ENCODE data around the gene ZSCAN16.
"Not testable (repeated sequence)": the region's sequence is repeated elsewhere in the genome, so short reads cannot be mapped to it uniquely, and the experiment has no call there.

The ZSCAN16 gene

GRCh38 chr6:28124350-28124970 is at the start of gene ZSCAN16:
Gene ZSCAN16 (plus strand): TSS chr6:28124609. CDS start chr6:28125444, 835 bp downstream.
- DNase-seq: peak; percentile 75 to 92

DNA sequence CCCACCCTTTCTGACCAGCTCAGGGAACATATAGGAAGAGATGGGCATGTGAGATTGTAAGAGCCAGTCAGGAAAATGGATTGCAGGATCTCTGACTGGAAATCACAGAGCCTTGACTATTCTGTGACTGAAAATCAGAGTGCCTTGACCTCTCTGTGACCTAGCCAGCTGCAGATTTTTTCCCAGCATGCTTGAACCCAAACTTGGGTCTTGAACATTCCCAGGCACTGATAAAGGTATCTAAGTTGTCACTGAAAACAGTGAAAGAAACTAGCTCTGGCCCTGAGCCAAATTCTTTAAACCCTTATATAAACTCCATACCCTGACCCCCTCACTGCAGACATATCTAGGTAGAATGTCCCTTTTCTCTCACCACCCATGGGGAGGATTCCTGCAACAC is 46.4 kb upstream of the ZSCAN16 start:
- DNase-seq: no peak

DNA sequence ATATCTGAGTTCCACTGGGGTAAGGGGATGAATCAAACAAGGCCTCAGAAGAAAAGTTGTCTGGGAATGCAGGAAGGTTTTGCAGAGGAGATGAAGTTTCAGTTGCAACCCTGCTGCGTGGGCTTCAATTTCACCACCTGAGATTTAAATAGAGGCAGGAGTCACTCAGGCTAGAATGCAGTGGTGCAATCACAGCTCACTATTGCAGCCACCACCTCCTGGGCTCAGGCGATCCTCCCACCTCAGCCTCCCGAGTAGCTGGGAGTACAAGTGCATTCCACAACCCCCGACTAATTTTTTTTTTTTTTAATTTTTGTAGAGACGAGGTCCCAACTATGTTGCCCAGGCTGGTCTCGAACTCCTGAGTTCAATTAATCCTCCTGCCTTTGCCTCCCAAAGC is 45.6 kb upstream of the ZSCAN16 start:
- no peak for DNase-seq

DNA sequence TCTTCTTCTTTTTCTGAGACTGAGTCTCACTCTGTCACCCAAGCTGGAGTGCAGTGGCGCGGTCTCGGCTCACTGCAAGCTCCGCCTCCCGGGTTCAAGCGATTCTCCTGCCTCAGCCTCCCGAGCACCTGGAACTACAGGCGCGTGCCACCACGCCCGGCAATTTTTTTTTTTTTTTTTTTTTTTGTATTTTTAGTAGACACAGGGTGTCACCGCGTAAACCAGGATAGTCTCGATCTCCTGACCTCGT is 44.1 kb upstream of the ZSCAN16 start, which contains the start of gene ZNF165:
Gene ZNF165 (plus strand): TSS at position 188 of the 250 bp plus-strand sequence. CDS start 4,913 bp downstream, outside the sequence.
- not testable (repeated sequence) for DNase-seq

DNA sequence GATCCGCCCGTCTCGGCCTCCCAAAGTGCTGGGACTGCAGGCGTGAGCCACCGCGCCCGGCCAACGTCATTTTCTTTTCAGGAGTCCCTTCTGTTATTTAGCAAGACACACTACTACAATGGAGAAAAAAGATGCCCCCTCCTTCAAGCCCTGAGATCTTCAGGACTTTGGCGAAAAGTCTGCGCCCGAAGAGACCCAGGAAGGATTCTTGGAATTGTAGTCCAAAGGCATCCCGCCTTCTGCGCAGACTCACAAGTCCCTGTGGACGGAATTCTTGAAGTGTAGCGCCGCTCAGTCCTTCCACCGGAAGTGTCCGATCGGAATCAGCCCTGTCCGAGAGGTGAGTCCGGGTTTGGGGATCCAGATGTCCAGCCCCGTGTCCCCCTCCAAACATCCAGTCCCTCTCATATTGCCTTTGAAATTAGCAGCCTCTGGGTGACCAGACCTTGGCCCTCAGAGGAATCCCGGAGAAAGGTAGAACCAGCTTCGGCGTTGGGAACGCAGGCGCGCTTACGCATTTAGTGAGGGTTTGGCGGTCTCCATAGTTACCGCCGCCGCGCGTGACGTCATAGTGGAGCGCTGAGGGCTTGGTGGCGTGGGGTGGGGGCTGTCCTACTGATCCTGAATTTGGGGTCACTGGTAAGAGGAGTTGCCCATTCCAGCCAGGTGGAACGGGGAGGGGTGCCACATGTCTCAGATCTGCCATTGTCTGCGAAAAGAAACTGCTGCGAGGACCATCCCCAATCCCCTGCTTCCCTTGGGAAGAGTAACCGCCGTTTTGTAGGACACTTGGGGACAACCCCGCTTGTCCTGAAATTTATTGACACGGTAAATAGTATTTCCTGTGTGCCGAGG is 43.6 kb upstream of the ZSCAN16 start:
- peak; percentile 86 to 93 for DNase-seq

DNA sequence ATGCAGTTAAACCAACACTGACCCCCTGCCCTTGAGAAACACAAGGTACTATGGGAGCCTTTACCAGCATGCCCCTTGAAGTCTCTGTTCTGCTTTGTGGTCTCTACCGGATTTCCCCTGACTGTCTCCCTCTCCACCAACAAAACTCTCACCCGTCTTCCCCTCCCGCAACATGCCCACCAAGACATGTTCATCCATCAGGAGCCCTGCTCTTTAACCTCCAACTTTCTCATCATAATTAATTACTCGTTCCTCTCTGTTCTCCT is 43.0 kb upstream of the ZSCAN16 start:
- DNase-seq: no peak

DNA sequence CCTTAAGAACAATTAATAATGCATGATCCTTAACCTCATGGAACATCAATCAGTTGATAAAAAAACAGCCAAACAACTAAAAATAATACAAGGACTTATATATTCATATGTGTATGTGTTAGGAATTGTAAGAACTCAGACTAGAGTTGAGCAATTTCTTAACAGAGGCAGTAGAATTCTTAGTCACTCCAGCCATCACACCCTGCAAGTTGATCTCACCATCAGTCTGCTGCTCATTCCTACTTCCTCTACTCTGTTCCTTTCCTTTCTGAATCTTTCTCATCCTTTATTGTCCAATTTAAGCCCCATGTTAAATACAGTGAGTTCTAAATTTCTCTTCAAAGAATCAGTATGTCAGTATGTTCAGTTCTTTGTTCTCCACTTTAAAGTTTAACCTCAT is 41.5 kb upstream of the ZSCAN16 start:
- DNase-seq: no peak

GRCh38 chr6:28089054-28089453 is 35.4 kb upstream of the ZSCAN16 start:
- no peak for DNase-seq

DNA sequence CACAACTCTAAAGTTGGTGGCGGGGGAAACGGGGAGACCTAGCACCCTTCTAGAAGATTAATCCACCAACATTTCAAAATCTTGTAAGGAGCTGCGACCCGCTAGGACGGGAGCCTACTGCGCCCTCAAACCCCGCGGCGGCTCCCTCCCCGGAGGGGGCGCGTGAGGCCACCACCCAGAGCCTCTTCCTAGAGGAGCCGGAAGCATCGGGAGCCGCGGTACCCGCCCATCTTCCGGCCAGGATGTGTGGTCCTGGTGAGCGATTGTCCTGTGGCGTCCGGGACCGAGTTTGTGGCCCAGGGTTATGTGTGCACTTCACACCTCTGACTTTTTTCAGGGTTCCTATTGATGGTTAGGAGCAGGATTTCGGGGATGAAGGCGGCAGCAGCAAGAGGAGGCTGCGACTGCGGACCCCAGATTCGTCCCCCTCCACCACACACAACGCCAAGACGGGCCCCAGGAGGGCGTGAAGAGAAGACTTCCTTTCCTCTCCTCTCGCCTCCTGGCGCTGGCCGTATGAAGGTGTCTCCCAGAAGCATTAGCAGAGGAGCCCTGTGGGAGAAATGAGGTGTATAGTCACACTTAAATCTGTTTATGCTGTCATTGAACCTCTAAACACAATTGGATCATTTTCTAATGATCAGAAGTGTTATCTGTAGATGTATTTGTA is 33.4 kb upstream of the ZSCAN16 start:
- no peak for DNase-seq

GRCh38 chr6:28102222-28102621 is 22.2 kb upstream of the ZSCAN16 start:
- not testable (repeated sequence) for DNase-seq

- not testable (repeated sequence) for DNase-seq
Measured at GRCh38 chr6:28102699-28103098, 21.7 kb upstream of the ZSCAN16 start.

GRCh38 chr6:28104392-28105244 is 19.8 kb upstream of the ZSCAN16 start:
- peak; percentile 60 to 86 for DNase-seq

DNA sequence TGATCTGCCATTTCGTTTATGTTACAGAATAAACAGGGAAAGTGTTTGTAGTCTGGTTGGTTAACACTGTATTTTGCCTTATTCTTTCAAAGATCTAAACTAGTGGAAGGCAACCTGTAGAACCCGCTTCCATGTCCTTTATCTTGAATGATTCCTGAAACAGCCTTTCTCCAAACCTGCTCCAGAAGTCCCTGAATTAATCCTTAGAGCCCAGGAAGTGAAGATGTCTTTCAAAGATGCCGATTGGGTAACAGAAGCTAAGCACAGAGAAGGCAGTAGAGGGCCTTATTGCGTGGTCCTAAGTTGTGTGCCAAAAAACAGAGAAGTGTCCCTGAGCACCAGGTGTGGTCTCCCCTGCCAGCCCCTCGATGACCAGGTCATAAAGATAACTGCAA is 19.2 kb upstream of the ZSCAN16 start:
- DNase-seq: peak in 1 of 2 experiments; percentile 6

GRCh38 chr6:28107506-28107905 is 16.9 kb upstream of the ZSCAN16 start:
- no peak for DNase-seq

- no peak for DNase-seq
Measured at GRCh38 chr6:28111964-28112363, 12.4 kb upstream of the ZSCAN16 start.

DNA sequence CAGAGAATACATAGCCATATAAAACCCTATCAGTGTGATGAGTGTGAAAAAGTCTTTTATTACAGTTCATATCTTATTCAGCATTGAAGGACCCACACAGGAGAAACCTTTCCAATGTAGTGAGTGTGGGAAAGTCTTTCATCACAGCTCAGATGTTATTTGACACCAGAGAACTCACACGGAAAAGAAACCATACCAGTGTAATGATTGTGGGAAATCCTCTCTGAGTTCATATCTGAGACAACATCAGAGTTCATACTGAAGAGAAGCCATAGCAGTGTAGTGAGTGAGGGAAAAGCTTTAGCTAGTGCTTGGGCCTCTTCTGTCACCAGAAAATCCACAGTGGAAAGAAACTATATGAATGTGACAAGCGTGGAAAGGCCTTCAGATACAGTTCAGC is 8.6 kb upstream of the ZSCAN16 start:
- DNase-seq: no peak

- DNase-seq: no peak
Measured at GRCh38 chr6:28117386-28118050, 6.9 kb upstream of the ZSCAN16 start.

DNA sequence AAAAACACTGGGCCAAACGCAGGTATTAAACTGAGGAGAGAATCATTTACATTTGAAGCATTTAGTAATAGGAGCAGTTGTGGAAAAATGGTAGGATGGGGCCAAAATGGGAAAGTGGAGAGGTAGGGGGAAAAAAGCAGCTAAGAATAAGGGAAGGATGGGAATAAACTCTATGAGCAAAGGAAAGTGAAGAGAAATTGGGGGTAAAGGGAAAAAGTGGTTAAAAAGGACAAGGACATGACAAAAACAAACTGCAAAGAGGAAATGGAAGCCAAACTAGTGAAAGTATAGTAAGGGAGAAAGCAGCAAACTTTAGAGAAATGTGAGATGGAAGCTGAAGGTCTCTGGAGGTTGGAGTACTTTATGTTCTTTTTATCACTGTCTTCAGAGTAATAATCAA is 6.2 kb upstream of the ZSCAN16 start:
- DNase-seq: no peak

DNA sequence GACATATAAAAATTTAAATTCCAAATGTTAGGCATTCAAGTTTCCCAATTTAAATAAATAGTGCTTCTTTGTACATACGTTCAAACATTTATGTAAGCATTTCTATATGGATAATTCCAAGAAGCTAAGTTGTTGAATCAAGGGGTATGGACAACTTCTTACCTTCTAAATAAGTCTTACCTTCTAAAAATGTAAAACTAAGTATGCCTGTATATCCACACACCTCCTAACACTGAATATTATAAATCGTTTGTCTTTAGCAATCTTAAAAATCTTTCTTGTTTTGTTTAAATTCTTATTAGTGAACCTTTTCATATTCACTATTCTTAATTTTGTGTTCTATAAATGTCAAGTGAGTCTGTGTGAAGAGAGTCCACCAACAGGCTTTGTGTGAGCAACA is 2.5 kb upstream of the ZSCAN16 start:
- no peak for DNase-seq

DNA sequence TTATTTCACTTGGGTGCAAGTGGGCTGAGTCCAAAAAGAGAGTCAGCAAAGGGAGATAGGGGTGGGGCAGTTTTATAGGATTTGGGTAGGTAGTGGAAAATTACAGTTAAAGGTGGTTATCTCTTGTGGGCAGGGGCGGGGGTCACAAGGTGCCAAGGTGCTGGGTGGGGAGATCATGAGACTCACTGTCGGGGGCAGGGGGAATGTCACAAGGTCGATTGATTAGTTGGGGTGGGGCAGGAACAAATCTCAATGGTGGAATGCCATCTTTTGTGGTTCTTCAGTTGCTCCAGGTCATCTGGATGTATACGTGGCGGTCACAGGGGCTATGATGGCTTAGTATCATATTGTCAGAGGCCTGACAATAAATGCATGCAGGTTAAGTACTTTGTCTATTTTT is 2.1 kb upstream of the ZSCAN16 start:
- DNase-seq: not testable (repeated sequence)

DNA sequence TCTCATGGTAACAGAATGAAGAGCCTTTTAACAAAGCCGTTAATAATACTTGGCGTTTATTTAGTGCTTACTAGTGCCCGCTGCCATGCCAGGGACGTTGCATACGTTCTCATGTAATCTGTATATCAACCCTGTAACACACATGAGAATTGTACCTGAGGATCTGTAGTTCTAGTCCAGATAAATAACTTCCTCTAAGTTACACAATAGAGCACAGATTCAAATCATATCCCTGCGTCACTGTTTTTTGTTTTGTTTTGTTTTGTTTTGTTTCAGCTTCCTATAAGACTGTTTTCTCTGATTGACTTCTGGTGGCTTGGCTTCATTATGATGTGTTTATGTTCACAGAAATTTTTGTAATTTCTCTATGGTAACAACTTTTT is 553 bp downstream of the ZSCAN16 start:
- DNase-seq: no peak

- DNase-seq: no peak
Measured at GRCh38 chr6:28125401-28125800, 992 bp downstream of the ZSCAN16 start.

DNA sequence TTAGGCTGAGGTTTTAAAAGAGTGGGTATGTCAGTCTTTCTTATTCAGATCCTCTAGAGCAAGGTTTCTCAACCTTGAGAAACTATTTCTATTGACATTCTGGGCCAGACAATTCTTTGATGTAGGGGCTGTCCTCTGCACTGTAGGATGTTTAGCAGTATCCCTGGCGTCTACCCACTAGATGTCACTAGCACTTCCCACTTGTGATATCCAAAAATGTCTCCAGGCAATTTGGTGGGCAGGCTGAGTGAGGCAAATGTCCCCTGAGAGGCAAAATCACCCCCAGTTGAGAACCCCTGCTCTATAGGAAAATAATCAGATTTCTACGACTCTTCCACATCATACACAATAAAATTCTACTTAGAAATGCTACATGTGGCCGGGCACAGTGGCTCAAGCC is 9.6 kb downstream of the ZSCAN16 start:
- DNase-seq: peak; percentile 20 to 26
